Spleen (tissue), 7 donors: ENCODE results near the gene SLC6A18.

Experiments
- CTCF ChIP-seq, 11 experiments: fragments of 200-600 bp in 7 of 11; fragments of 450-650 bp in 4 of 11; sonication (generic) in 4 of 11; IDR thresholded peaks in 8 of 11; conservative IDR thresholded peaks in 3 of 11; 1 replicate in 7 of 11; 2 replicates in 4 of 11; pipeline versions ENCODE4 v1.4.0 to v1.8.0; 2016 to 2021; ENCODE audit warnings: antibody characterized with exemption in 11 of 11, inconsistent platforms in 4 of 11, mild to moderate bottlenecking in 1 of 11
- POLR2A ChIP-seq, 3 donors: fragments of 450-650 bp; IDR thresholded peaks; one replicate each; pipeline ENCODE4 v1.5.1; 2017; ENCODE audit warnings: antibody characterized with exemption in 3 of 3, mild to moderate bottlenecking in 1 of 3
- POLR2AphosphoS5 ChIP-seq, 3 donors: sonication (generic); formaldehyde crosslinking; IDR thresholded peaks; one replicate each; pipeline ENCODE4 v1.5.1; 2017; ENCODE audit warnings: antibody characterized with exemption in 3 of 3
- donor health status: DM: no; HTN: no; CAD: no; lungs with moderate emphysema.
- donor health status: DM: no; HTN: no; CAD: no.
- donor health status: DM: no; HTN: no; CAD: no.

- no peak for TF ChIP-seq POLR2AphosphoS5 (IDR thresholded peaks at IDR 0.05)
- TF ChIP-seq POLR2A (IDR thresholded peaks at IDR 0.05): no peak
- TF ChIP-seq CTCF (IDR thresholded peaks at IDR 0.05 in 8 of 11, conservative IDR thresholded peaks at IDR 0.05 in 3 of 11): no peak
These were observed 3.5 kb upstream of the SLC6A18 start for GRCh38 chr5:1221721-1222120.
